Heart right ventricle (tissue), 16 donors: ENCODE results near the gene PIP5KL1. TPM values are rescaled to one million over a fixed set of nuclear protein-coding genes. Genes with fewer than 3 reads are reported as not detected.

ENCODE experiments used
- ATAC-seq, 8 donors: fragments of 200-7000 bp; cut with Tn5 transposase; one replicate each; pipeline ENCODE4 v1.9.1; 2020; ENCODE audit warnings: mild to moderate bottlenecking in 8 of 8, moderate library complexity in 8 of 8, moderate number of reproducible peaks in 1 of 8
- DNase-seq, 2 donors: peaks; one replicate each; pipeline ENCODE4 v3.0.0-alpha.2; 2020
- H3K27ac ChIP-seq, 10 donors: fragments of 200-600 bp; sonication (generic) in 2 of 10; one replicate each; pipeline versions ENCODE4 v1.5.0 to v1.8.0; 2020 to 2022; ENCODE audit warnings: mild to moderate bottlenecking in 3 of 10
- H3K27me3 ChIP-seq, 7 donors: fragments of 200-600 bp; one replicate each; pipeline ENCODE4 v1.8.0; 2021 to 2022; ENCODE audit warnings: mild to moderate bottlenecking in 2 of 7
- H3K36me3 ChIP-seq, 9 donors: fragments of 200-600 bp; sonication (generic) in 1 of 9; one replicate each; pipeline versions ENCODE4 v1.5.0 to v1.8.0; 2020 to 2022; ENCODE audit warnings: mild to moderate bottlenecking in 2 of 9
- H3K4me1 ChIP-seq, 9 donors: fragments of 200-600 bp; sonication (generic) in 1 of 9; one replicate each; pipeline versions ENCODE4 v1.5.0 to v1.8.0; 2020 to 2022; ENCODE audit warnings: mild to moderate bottlenecking in 4 of 9
- H3K4me3 ChIP-seq, 10 donors: fragments of 200-600 bp; sonication (generic) in 2 of 10; one replicate each; pipeline versions ENCODE4 v1.5.0 to v1.8.0; 2020 to 2022; ENCODE audit warnings: mild to moderate bottlenecking in 7 of 10, moderate library complexity in 2 of 10
- H3K9me3 ChIP-seq, 11 donors: fragments of 200-600 bp in 10 of 11; sonication (generic) in 2 of 11; one replicate each; pipeline versions ENCODE4 v1.5.0 to v1.8.0; 2013 to 2022; ENCODE audit warnings: mild to moderate bottlenecking in 2 of 11, control low read depth in 1 of 11, moderate library complexity in 1 of 11
- CTCF ChIP-seq, 9 donors: fragments of 200-600 bp; sonication (generic) in 2 of 9; IDR thresholded peaks; one replicate each; pipeline versions ENCODE4 v1.5.0 to v1.8.0; 2021 to 2022; ENCODE audit warnings: antibody characterized with exemption in 9 of 9, mild to moderate bottlenecking in 5 of 9, moderate library complexity in 1 of 9
- WGBS, 2 donors: extraction: QIAGEN DNeasy Blood & Tissue Kit; methylation state at CpG; one replicate each; pipeline ENCODE4 v1.1.7; 2013; ENCODE audit warnings: inconsistent platforms in 1 of 2; 5-methylcytosine and 5-hydroxymethylcytosine counted together
- intact Hi-C, 10 donors: fragments of 100-400 bp; cut with DNase I; formaldehyde crosslinking; loops; one replicate each; pipeline versions ENCODE4 v1.11.1 to v1.14.2; 2022
- long read RNA-seq, 3 donors: library from polyadenylated mRNA; unstranded; transcript quantifications; one replicate each; pipeline ENCODE4 v2.0.0, GENCODE V29; 2020 to 2021
- polyA plus RNA-seq, 2 donors: library from polyadenylated mRNA; stranded (reverse); fragments of 200-250 nt; gene quantifications; one replicate each; pipeline ENCODE4 v1.2.3, GENCODE V29; 2013
- total RNA-seq, 10 donors: library from RNA; stranded (reverse); fragmentation: NEBNext Ultra II Directional in 3 of 10; extraction: Animal tissue kit (Norgen Biotek cat#: 25700) in 3 of 10; gene quantifications; one replicate each; pipeline versions ENCODE4 v1.2.1 to v1.2.4, GENCODE V29; 2021 to 2023
- donor health status: Arrhythmogenic right ventricular cardiomyopathy.
- donor health status: ischemic (EF 13 %, LVEDD 7.1; RV severe dilation, severe dysfunction).
- donor health status: healthy with polysubstance abuse.
- donor health status: DM: no; HTN: yes; CAD: no.
- donor health status: DM: no; HTN: no; CAD: no.
- donor health status: ischemic (EF 25% LVEDD 6.9; RV normal size, moderate dysfunction).
- donor health status: ischemic (EF 25% LVEDD 5.7; RV mildly dilated, moderate dysfunction).
- donor health status: healthy.
- donor health status: DM: yes; HTN: yes; CAD: no.
- donor health status: Ischemic cardiomyopathy.
- donor health status: ischemic (EF 35%, LVEDD 5.7; RV mildly dilated, moderate dysfunction).
- donor health status: nonischemic (EF 11% LVEDD 7.7; RV severe dilation, severe dysfunction).
- donor health status: DM: yes; HTN: yes; CAD: no.
- donor health status: PGD.
- donor health status: ischemic (EF 29% LVEDD 5.4; RV normal size, mild dysfunction).
- donor health status: nonischemic (EF 23%, LVEDD 6.1; RV moderate dilation, normal function).

PIP5KL1 gene
- total RNA-seq (under 1 TPM in 7 of 10 donors, not detected in 3; 0.25 to 0.59 (median 0.47) TPM), polyA plus RNA-seq (under 1 TPM in 1 of 2 donors, not detected in 1; 0.28 TPM)
- long read RNA-seq, donor 1, partial matches to known transcripts = 0 of 1 reads
- long read RNA-seq, donor 1, other reads (novel, unspliced or antisense) = 1 of 1 reads
- long read RNA-seq, donor 2 = 0 reads
- long read RNA-seq, donor 3 = 0 reads

GRCh38 chr9:127930231-127931091, at the start of gene PIP5KL1:
PIP5KL1 (minus strand) TSS chr9:127930777; CDS start chr9:127930752, 25 bp downstream.
- peak within 1 kb of the TSS in 1 of 10 donors; percentile 40 for H3K27ac ChIP-seq
- peaks cover 19 to 39% (median 31%) of the 10 kb centered on the region in 9 donors for H3K4me1 ChIP-seq
- H3K4me3 ChIP-seq = peak within 1 kb of the TSS; percentile 24 to 63 (median 60)
- peak in 2 of 9 donors; percentile 4 to 6 for TF ChIP-seq CTCF (IDR thresholded peaks at IDR 0.05)
- H3K27me3 ChIP-seq = peaks cover 6 to 59% (median 33%) of the 10 kb centered on the region in 7 donors
- intact Hi-C loops = no loop called here
- H3K36me3 ChIP-seq = peaks cover 0 to 8% (median 0%) of the 10 kb centered on the region in 9 donors
- peak; percentile 76 to 94 (median 88) for ATAC-seq
- H3K9me3 ChIP-seq = no peaks in the 10 kb centered on the region
- 2% methylated on average over 70 of the region's 70 CpGs for WGBS, 2 donors
- DNase-seq = peak; percentile 84 to 86

- no peak for TF ChIP-seq CTCF (IDR thresholded peaks at IDR 0.05)
- intact Hi-C loops = loop anchor here in 3 of 10 donors (2.0 to 5.0 kb wide), 2 partner anchors 33 to 37 kb away; no protein-coding TSS in a partner anchor
- Histone ChIP-seq H3K4me3 (peak overlapping the region; percentile 60 to 97 (median 81)), H3K4me1 (peaks cover 26 to 72% (median 57%) of the 10 kb centered on the region in 9 donors), H3K9me3 (no peaks in the 10 kb centered on the region), H3K27me3 (peaks cover 0 to 7% (median 0%) of the 10 kb centered on the region in 7 donors), H3K36me3 (no peaks in the 10 kb centered on the region), H3K27ac (peak overlapping the region; percentile 41 to 93 (median 86))
- DNase-seq (peak; percentile 10 to 55), ATAC-seq (peak in 4 of 8 donors; percentile 5 to 13 (median 12))
- 1% methylated on average over 34 to 60 of the region's 61 CpGs for WGBS, 2 donors
Measured at GRCh38 chr9:127980060-127980705, 49.6 kb upstream of the PIP5KL1 start.

- Histone ChIP-seq H3K9me3 (no peaks in the 10 kb centered on the region), H3K36me3 (no peaks in the 10 kb centered on the region), H3K4me3 (peak overlapping the region; percentile 60 to 97 (median 81)), H3K27ac (peak overlapping the region; percentile 1 to 93 (median 86)), H3K4me1 (peaks cover 32 to 78% (median 64%) of the 10 kb centered on the region in 9 donors), H3K27me3 (peaks cover 0 to 7% (median 0%) of the 10 kb centered on the region in 7 donors)
- ATAC-seq = peak in 6 of 8 donors; percentile 6 to 38 (median 18)
- TF ChIP-seq CTCF (IDR thresholded peaks at IDR 0.05) = no peak
- peak in 1 of 2 donors; percentile 48 for DNase-seq
- 5 to 14% methylated on average over 24 of the region's 24 CpGs for WGBS, 2 donors
- intact Hi-C loops = loop anchor here in 3 of 10 donors (2.0 to 5.0 kb wide), 2 partner anchors 32 to 37 kb away; no protein-coding TSS in a partner anchor
Measured at GRCh38 chr9:127979333-127980059, 48.9 kb upstream of the PIP5KL1 start.
